ENCODE measurements around the gene PPARG. TPM values are rescaled to one million over a fixed set of nuclear protein-coding genes. Genes with fewer than 3 reads are reported as not detected.

PPARG gene
- total RNA-seq, 1 experiment from 2014 or later = 71.6 TPM

DNA sequence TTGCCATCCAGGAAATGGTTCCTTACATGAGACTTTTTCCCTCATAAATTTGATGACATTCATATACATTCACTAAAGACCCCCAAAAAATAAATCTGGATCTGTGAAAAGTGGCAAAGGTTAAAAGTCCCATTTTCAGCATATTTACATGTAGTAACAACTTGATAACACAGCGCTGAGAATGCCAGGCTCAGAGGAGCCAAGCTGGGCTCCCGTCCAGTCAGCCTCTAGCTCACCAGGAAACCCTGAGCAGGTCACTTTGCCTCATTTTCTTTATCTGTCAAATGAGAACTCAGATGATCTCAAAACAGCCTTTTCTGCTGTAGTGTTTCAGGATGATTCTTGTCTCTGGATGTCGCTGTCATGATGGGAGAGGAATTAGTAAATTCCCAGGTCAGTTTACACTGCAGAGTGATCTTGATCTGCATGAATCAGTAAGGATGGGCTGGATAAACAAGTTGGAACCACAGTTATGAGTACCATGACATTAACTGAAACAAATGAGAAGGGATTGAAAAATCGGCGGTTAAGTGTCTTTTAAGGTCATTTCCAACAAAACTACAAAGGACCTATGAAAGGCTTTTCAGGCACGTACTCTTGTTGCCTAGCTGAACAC lies 82.8 kb downstream of the PPARG start:
- no peaks in the 10 kb centered on the region for H4K20me1 ChIP-seq (ENCODE audit: insufficient read depth)
- ATAC-seq (peak; percentile 48), DNase-seq (ENCODE audit: low read depth, low spot score) (no peak)
- no peak overlapping the region for H3K27ac ChIP-seq (ENCODE audit: low read depth, low read length)
- no peaks in the 10 kb centered on the region for H3K9me3 ChIP-seq (ENCODE audit: control insufficient read depth in 1 of 2, insufficient read depth in 1 of 2, low read depth in 1 of 2, low read length in 2 of 2)
- peaks cover 25 to 48% of the 10 kb centered on the region in 2 experiments for H3K4me1 ChIP-seq (ENCODE audit: control insufficient read depth in 1 of 2, insufficient read depth in 2 of 2, low read length in 2 of 2)
- H3K4me2 ChIP-seq (ENCODE audit: low read length) = peak overlapping the region; percentile 20
- H3K79me2 ChIP-seq (ENCODE audit: insufficient read depth, low read length) = no peaks in the 10 kb centered on the region
- H3K9me2 ChIP-seq (ENCODE audit: insufficient read depth) = no peaks in the 10 kb centered on the region
- no peak overlapping the region; the same call in 1 of the 2 replicates for H3K9ac ChIP-seq (ENCODE audit: low read length)
- ChIA-PET RAD21 (ENCODE audit: low non-redundant PET in 1 of 2, low total read pairs in 2 of 2, uncharacterized antibody in 2 of 2, unreplicated experiment in 2 of 2) (no interaction called here), POLR2A (no interaction called here), CTCF (no interaction called here)
- TF ChIP-seq RAD21 (IDR thresholded peaks at IDR 0.05; ENCODE audit: low read depth) = peak; percentile 3; the same call in 1 of the 2 replicates
- no peak for TF ChIP-seq MAX (IDR thresholded peaks at IDR 0.05)
- no TSS peak for BruUV-seq (replicated peaks)
- no peaks in the 10 kb centered on the region for H3K36me3 ChIP-seq (ENCODE audit: control insufficient read depth in 1 of 2, insufficient read depth in 2 of 2, low read length in 2 of 2)
- intact Hi-C loops (cut with micrococcal nuclease) = no loop called here
- H3K27me3 ChIP-seq (ENCODE audit: insufficient read depth, low read length) = no peaks in the 10 kb centered on the region
- H3K4me3 ChIP-seq (replicated peaks in 1 of 2; ENCODE audit: low read depth in 1 of 2, low read length in 2 of 2) = no peak overlapping the region
- no peak overlapping the region for H2AFZ ChIP-seq (ENCODE audit: low read depth, low read length, poor library complexity, severe bottlenecking)

GRCh38 chr3:12372741-12373280 lies 83.9 kb downstream of the PPARG start:
- Histone ChIP-seq H3K9me3 (ENCODE audit: control insufficient read depth in 1 of 2, insufficient read depth in 1 of 2, low read depth in 1 of 2, low read length in 2 of 2) (no peaks in the 10 kb centered on the region), H3K27ac (ENCODE audit: low read depth, low read length) (no peak overlapping the region), H4K20me1 (ENCODE audit: insufficient read depth) (no peaks in the 10 kb centered on the region), H3K4me1 (ENCODE audit: control insufficient read depth in 1 of 2, insufficient read depth in 2 of 2, low read length in 2 of 2) (peaks cover 25 to 41% of the 10 kb centered on the region in 2 experiments), H3K4me3 (replicated peaks in 1 of 2; ENCODE audit: low read depth in 1 of 2, low read length in 2 of 2) (no peak overlapping the region), H3K27me3 (ENCODE audit: insufficient read depth, low read length) (no peaks in the 10 kb centered on the region), H3K4me2 (ENCODE audit: low read length) (no peak overlapping the region), H3K79me2 (ENCODE audit: insufficient read depth, low read length) (no peaks in the 10 kb centered on the region), H3K9me2 (ENCODE audit: insufficient read depth) (no peaks in the 10 kb centered on the region), H3K9ac (ENCODE audit: low read length) (no peak overlapping the region), H2AFZ (ENCODE audit: low read depth, low read length, poor library complexity, severe bottlenecking) (no peak overlapping the region), H3K36me3 (ENCODE audit: control insufficient read depth in 1 of 2, insufficient read depth in 2 of 2, low read length in 2 of 2) (no peaks in the 10 kb centered on the region)
- RAD21 ChIA-PET (ENCODE audit: low non-redundant PET in 1 of 2, low total read pairs in 2 of 2, uncharacterized antibody in 2 of 2, unreplicated experiment in 2 of 2) = no interaction called here
- POLR2A ChIA-PET = no interaction called here
- BruUV-seq (replicated peaks) = no TSS peak
- CTCF ChIA-PET = no interaction called here
- DNase-seq (ENCODE audit: low read depth, low spot score) (no peak), ATAC-seq (no peak)
- intact Hi-C loops (cut with micrococcal nuclease) = no loop called here
- no peak for TF ChIP-seq MAX (IDR thresholded peaks at IDR 0.05)
- no peak for TF ChIP-seq POLR2A (IDR thresholded peaks at IDR 0.05; ENCODE audit: borderline replicate concordance, extremely low read depth, insufficient read depth, insufficient read length)
- TF ChIP-seq TCF7L2 (IDR thresholded peaks at IDR 0.05; ENCODE audit: borderline replicate concordance, extremely low read depth, insufficient read depth, insufficient read length) = no peak
- no peak for TF ChIP-seq JUND (IDR thresholded peaks at IDR 0.05)
- TF ChIP-seq CBX3 (IDR thresholded peaks at IDR 0.05; ENCODE audit: low read depth) = no peak
- no peak for TF ChIP-seq ZFX (IDR thresholded peaks at IDR 0.05)
- TF ChIP-seq SRF (IDR thresholded peaks at IDR 0.05; ENCODE audit: low read depth) = no peak
- no peak for TF ChIP-seq ZNF274 (IDR thresholded peaks at IDR 0.05; ENCODE audit: low read depth, low read length)
- TF ChIP-seq ZBTB33 (IDR thresholded peaks at IDR 0.05; ENCODE audit: extremely low read depth, insufficient replicate concordance, low read length) = no peak
- TF ChIP-seq YY1 (IDR thresholded peaks at IDR 0.05; ENCODE audit: extremely low read depth, insufficient replicate concordance, low read depth, low read length) = no peak
- TF ChIP-seq EZH2phosphoT487 (IDR thresholded peaks at IDR 0.05; ENCODE audit: borderline replicate concordance) = no peak
